ENCODE results near the gene FADS2. TPM values are rescaled to one million over a fixed set of nuclear protein-coding genes. Genes with fewer than 3 reads are reported as not detected.

Gene FADS2
- total and polyA plus RNA-seq, 2 of the 13 experiments (the other 11 are each of a cell fraction or from before 2014, with no cell fraction given) = 90.1 to 124 TPM

- H3K9me3 ChIP-seq (ENCODE audit: low read length) = no peaks in the 10 kb centered on the region
- H3K27ac ChIP-seq (ENCODE audit: extremely low read length, insufficient read depth, low read length) = peak overlapping the region; percentile 55
- ATAC-seq = no peak
- no peak for FAIRE-seq
- H3K4me3 ChIP-seq (replicated peaks in 1 of 3; ENCODE audit: insufficient read depth in 1 of 3, low read depth in 2 of 3, low read length in 3 of 3) = no peak overlapping the region
- H3K4me1 ChIP-seq (ENCODE audit: insufficient read depth, low read length) = peaks cover 33% of the 10 kb centered on the region
- no peaks in the 10 kb centered on the region for H3K36me3 ChIP-seq (replicated peaks in 1 of 2; ENCODE audit: control insufficient read depth in 1 of 2, insufficient read depth in 2 of 2, low read length in 2 of 2)
- no peak overlapping the region for H3K9ac ChIP-seq (ENCODE audit: insufficient read depth, low read depth, low read length)
- BruUV-seq (replicated peaks) = no TSS peak
- in situ Hi-C loops (cut with HindIII; ENCODE audit: extremely low pct_ligation_motif_present, low pct_unique_long_range_greater_than_20kb) = no loop called here
- H3K27me3 ChIP-seq (ENCODE audit: control insufficient read depth in 1 of 2, insufficient read depth in 2 of 2, low read length in 2 of 2) = no peaks in the 10 kb centered on the region; a peak in 1 of 5 replicates
- no peaks in the 10 kb centered on the region for H4K20me1 ChIP-seq (ENCODE audit: insufficient read depth, low read length)
- DNase-seq (ENCODE audit: low spot score) = peak; percentile 33
- intact Hi-C loops (cut with micrococcal nuclease; ENCODE audit: unreplicated experiment) = no loop called here
- no peak overlapping the region for H2AFZ ChIP-seq (ENCODE audit: low read length)
- 88% methylated on average over 2 of the region's 2 CpGs for WGBS (ENCODE audit: low lambda C conversion rate)
- no peak for TF ChIP-seq JUND (CRISPR knock-in tag; IDR thresholded peaks at IDR 0.05)
- TF ChIP-seq POLR2AphosphoS5 (IDR thresholded peaks at IDR 0.05; ENCODE audit: low read depth, low read length) = no peak
- no peak for TF ChIP-seq ONECUT2 (CRISPR knock-in tag; IDR thresholded peaks at IDR 0.05)
- peak in 1 of 2 experiments; percentile 17; a peak in 1 of 4 replicates for TF ChIP-seq MAFK (conservative IDR thresholded peaks at IDR 0.05 in 1 of 2, IDR thresholded peaks at IDR 0.05 in 1 of 2; ENCODE audit: low read length in 2 of 2)
- no peak for TF ChIP-seq U2AF1 (optimal IDR thresholded peaks at IDR 0.05; ENCODE audit: low read depth, low read length)
- H3K79me2 ChIP-seq (ENCODE audit: insufficient read depth, low read length) = peaks cover 15% of the 10 kb centered on the region
- ChIA-PET POLR2A (interaction anchor here (0.6 kb wide), 1 partner anchor 135 kb away, joined by 3 read pairs; no protein-coding TSS in a partner anchor), CTCF (ENCODE audit: low intra/inter-chr PET ratio, low total read pairs) (no interaction called here)
- peak overlapping the region; percentile 24; the same call in 1 of the 2 replicates for H3K4me2 ChIP-seq (ENCODE audit: low read depth, low read length)
Measured at GRCh38 chr11:61820174-61820573, 7.9 kb upstream of the FADS2 start.

GRCh38 chr11:61826930-61827570 lies 1.1 kb upstream of the FADS2 start:
- no peaks in the 10 kb centered on the region for H4K20me1 ChIP-seq (ENCODE audit: insufficient read depth, low read length)
- DNase-seq (ENCODE audit: low spot score) = no peak
- H3K27me3 ChIP-seq (ENCODE audit: control insufficient read depth in 1 of 2, insufficient read depth in 2 of 2, low read length in 2 of 2) = no peaks in the 10 kb centered on the region
- no peak overlapping the region for H3K4me2 ChIP-seq (ENCODE audit: low read depth, low read length)
- H3K36me3 ChIP-seq (replicated peaks in 1 of 2; ENCODE audit: control insufficient read depth in 1 of 2, insufficient read depth in 2 of 2, low read length in 2 of 2) = no peaks in the 10 kb centered on the region
- CTCF ChIA-PET (ENCODE audit: low intra/inter-chr PET ratio, low total read pairs) = no interaction called here
- H3K27ac ChIP-seq (ENCODE audit: extremely low read length, insufficient read depth, low read length) = peak overlapping the region; percentile 74
- H3K79me2 ChIP-seq (ENCODE audit: insufficient read depth, low read length) = peaks cover 33% of the 10 kb centered on the region
- intact Hi-C loops (cut with micrococcal nuclease; ENCODE audit: unreplicated experiment) = no loop called here
- H2AFZ ChIP-seq (ENCODE audit: low read length) = no peak overlapping the region
- TF ChIP-seq ZNF768 (CRISPR knock-in tag; IDR thresholded peaks at IDR 0.05) (0 out of 2 replicates have a peak, but pooled peaks have one; percentile 15), NR2C2 (CRISPR knock-in tag; IDR thresholded peaks at IDR 0.05; ENCODE audit: borderline replicate concordance) (no peak), ADNP (CRISPR knock-in tag; IDR thresholded peaks at IDR 0.05) (no peak), ZNF501 (CRISPR knock-in tag; IDR thresholded peaks at IDR 0.05) (peak; percentile 2; the same call in 1 of the 2 replicates)
- TF ChIP-seq, protein P1, sequence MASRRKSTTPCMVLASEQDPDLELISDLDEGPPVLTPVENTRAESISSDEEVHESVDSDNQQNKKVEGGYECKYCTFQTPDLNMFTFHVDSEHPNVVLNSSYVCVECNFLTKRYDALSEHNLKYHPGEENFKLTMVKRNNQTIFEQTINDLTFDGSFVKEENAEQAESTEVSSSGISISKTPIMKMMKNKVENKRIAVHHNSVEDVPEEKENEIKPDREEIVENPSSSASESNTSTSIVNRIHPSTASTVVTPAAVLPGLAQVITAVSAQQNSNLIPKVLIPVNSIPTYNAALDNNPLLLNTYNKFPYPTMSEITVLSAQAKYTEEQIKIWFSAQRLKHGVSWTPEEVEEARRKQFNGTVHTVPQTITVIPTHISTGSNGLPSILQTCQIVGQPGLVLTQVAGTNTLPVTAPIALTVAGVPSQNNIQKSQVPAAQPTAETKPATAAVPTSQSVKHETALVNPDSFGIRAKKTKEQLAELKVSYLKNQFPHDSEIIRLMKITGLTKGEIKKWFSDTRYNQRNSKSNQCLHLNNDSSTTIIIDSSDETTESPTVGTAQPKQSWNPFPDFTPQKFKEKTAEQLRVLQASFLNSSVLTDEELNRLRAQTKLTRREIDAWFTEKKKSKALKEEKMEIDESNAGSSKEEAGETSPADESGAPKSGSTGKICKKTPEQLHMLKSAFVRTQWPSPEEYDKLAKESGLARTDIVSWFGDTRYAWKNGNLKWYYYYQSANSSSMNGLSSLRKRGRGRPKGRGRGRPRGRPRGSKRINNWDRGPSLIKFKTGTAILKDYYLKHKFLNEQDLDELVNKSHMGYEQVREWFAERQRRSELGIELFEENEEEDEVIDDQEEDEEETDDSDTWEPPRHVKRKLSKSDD (CRISPR knock-in tag; IDR thresholded peaks at IDR 0.05; ENCODE audit: low read depth) = no peak
- 91% methylated on average over 21 of the region's 23 CpGs for WGBS (ENCODE audit: low lambda C conversion rate)
- 0 out of 2 replicates have a peak overlapping the region, but pooled peaks have one; percentile 4 for H3K9ac ChIP-seq (ENCODE audit: insufficient read depth, low read depth, low read length)
- ATAC-seq = no peak
- no TSS peak for BruUV-seq (replicated peaks)
- peaks cover 41% of the 10 kb centered on the region for H3K4me1 ChIP-seq (ENCODE audit: insufficient read depth, low read length)
- POLR2A ChIA-PET = no interaction called here
- no peak for FAIRE-seq
- in situ Hi-C loops (cut with HindIII; ENCODE audit: extremely low pct_ligation_motif_present, low pct_unique_long_range_greater_than_20kb) = no loop called here
- no peak overlapping the region for H3K4me3 ChIP-seq (replicated peaks in 1 of 3; ENCODE audit: insufficient read depth in 1 of 3, low read depth in 2 of 3, low read length in 3 of 3)
- no peaks in the 10 kb centered on the region for H3K9me3 ChIP-seq (ENCODE audit: low read length)

All from HepG2 (cell line).